Panc1 (cell line): Measurements from ENCODE around the gene HMCN2.

Source experiments
- CTCF ChIP-seq: fragments of 450-650 bp; IDR thresholded peaks from 2 replicates; pipeline ENCODE4 v1.5.1; 2017; ENCODE audit warnings: mild to moderate bottlenecking
- SIN3A ChIP-seq: IDR thresholded peaks from 2 replicates; pipeline ENCODE4 v1.6.1; 2012; ENCODE audit warnings: low read depth, mild to moderate bottlenecking, low read length, moderate library complexity, borderline replicate concordance; ENCODE audit not compliant: insufficient read depth
- TF ChIP-seq, protein P1 (sequence below), 2 experiments: IDR thresholded peaks; 2 replicates each; pipeline ENCODE4 v1.6.1; 2011 to 2012; ENCODE audit warnings: low read depth in 2 of 2, control low read depth in 1 of 2, low read length in 1 of 2, mild to moderate bottlenecking in 1 of 2, moderate library complexity in 1 of 2; ENCODE audit not compliant: insufficient read depth in 1 of 2

- TF ChIP-seq, protein P1, sequence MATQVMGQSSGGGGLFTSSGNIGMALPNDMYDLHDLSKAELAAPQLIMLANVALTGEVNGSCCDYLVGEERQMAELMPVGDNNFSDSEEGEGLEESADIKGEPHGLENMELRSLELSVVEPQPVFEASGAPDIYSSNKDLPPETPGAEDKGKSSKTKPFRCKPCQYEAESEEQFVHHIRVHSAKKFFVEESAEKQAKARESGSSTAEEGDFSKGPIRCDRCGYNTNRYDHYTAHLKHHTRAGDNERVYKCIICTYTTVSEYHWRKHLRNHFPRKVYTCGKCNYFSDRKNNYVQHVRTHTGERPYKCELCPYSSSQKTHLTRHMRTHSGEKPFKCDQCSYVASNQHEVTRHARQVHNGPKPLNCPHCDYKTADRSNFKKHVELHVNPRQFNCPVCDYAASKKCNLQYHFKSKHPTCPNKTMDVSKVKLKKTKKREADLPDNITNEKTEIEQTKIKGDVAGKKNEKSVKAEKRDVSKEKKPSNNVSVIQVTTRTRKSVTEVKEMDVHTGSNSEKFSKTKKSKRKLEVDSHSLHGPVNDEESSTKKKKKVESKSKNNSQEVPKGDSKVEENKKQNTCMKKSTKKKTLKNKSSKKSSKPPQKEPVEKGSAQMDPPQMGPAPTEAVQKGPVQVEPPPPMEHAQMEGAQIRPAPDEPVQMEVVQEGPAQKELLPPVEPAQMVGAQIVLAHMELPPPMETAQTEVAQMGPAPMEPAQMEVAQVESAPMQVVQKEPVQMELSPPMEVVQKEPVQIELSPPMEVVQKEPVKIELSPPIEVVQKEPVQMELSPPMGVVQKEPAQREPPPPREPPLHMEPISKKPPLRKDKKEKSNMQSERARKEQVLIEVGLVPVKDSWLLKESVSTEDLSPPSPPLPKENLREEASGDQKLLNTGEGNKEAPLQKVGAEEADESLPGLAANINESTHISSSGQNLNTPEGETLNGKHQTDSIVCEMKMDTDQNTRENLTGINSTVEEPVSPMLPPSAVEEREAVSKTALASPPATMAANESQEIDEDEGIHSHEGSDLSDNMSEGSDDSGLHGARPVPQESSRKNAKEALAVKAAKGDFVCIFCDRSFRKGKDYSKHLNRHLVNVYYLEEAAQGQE (IDR thresholded peaks at IDR 0.05; ENCODE audit: insufficient read depth in 1 of 2, low read depth in 2 of 2, low read length in 1 of 2): no peak
- TF ChIP-seq CTCF: no peak
- TF ChIP-seq SIN3A: no peak
These were observed 203.0 kb downstream of the HMCN2 start for GRCh38 chr9:130468566-130468965.
